K562 (cell line): ENCODE data around the gene LSP1. TPM values are rescaled to one million over a fixed set of nuclear protein-coding genes. Genes with fewer than 3 reads are reported as not detected.
A peak's percentile ranks its signal among the peaks of the same experiment; 100 is the strongest.
"Not testable (repeated sequence)": the region's sequence is repeated elsewhere in the genome, so short reads cannot be mapped to it uniquely, and the experiment has no call there.

ENCODE experiments used
- ATAC-seq: fragments of 200-7000 bp; cut with Tn5 transposase; 3 replicates; pipeline ENCODE4 v1.9.1; 2020; ENCODE audit warnings: moderate library complexity
- BruUV-seq: library from RNA; stranded (reverse); fragments of 400-500 nt; replicated peaks from 2 replicates; lab custom pipeline; 2021; lab: Mats Ljungman, UMichigan
- CTCF ChIA-PET: fragments of 300-600 bp; formaldehyde crosslinking; extraction: SDS; loops from one replicate; lab custom pipeline; 2021; ENCODE audit warnings: low intra/inter-chr PET ratio; lab: Yijun Ruan, JAX
- POLR2A ChIA-PET: fragments of 300-600, 350-650 bp; sonication (Branson Sonifier 250); formaldehyde crosslinking; extraction: SDS; loops from one replicate; lab custom pipeline; 2021; ENCODE audit warnings: antibody characterized with exemption, inconsistent platforms; lab: Yijun Ruan, JAX
- DNase-seq, 4 experiments: peaks; one replicate each; pipeline versions ENCODE4 v3.0.0 to v3.0.0-alpha.2; 2011 to 2018; ENCODE audit warnings: low spot score in 3 of 4, mixed read lengths in 3 of 4; ENCODE audit errors: extremely low read depth in 1 of 4
- FAIRE-seq: peaks from 2 replicates; lab custom pipeline; 2011; peaks lifted over from hg19 to GRCh38; lab: Jason Lieb, UNC
- H2AFZ ChIP-seq: 2 replicates; pipeline ENCODE4 v1.6.0; 2011; ENCODE audit warnings: low read depth, low read length, control low read depth, inconsistent platforms
- H3K27ac ChIP-seq: fragments of 200-600 bp; 3 replicates; pipeline ENCODE4 v1.8.0; 2011; ENCODE audit warnings: low read depth, mild to moderate bottlenecking, control low read depth, inconsistent platforms, low read length, moderate library complexity, mixed read lengths; ENCODE audit errors: extremely low read depth
- H3K27me3 ChIP-seq, 2 experiments: fragments of 300-600 bp in 1 of 2; 2 replicates in 1 of 2; 3 replicates in 1 of 2; pipeline versions ENCODE4 v1.6.0 to v1.8.0; 2011; ENCODE audit warnings: inconsistent platforms in 2 of 2, low read length in 2 of 2, mild to moderate bottlenecking in 1 of 2, mixed read lengths in 1 of 2, moderate library complexity in 1 of 2; ENCODE audit not compliant: control insufficient read depth in 2 of 2, insufficient read depth in 2 of 2
- H3K36me3 ChIP-seq: fragments of 300-600 bp; 3 replicates; pipeline ENCODE4 v1.8.0; 2011; ENCODE audit warnings: mild to moderate bottlenecking, low read length, inconsistent platforms; ENCODE audit not compliant: control insufficient read depth, insufficient read depth
- H3K4me1 ChIP-seq, 2 experiments: fragments of 200-600 bp in 1 of 2; replicated peaks in 1 of 2; 2 replicates in 1 of 2; 3 replicates in 1 of 2; pipeline versions ENCODE4 v1.5.1 to v1.8.0; 2011; ENCODE audit warnings: inconsistent platforms in 2 of 2, low read length in 2 of 2, mild to moderate bottlenecking in 1 of 2, mixed read lengths in 1 of 2, moderate library complexity in 1 of 2; ENCODE audit not compliant: control insufficient read depth in 2 of 2, insufficient read depth in 2 of 2
- H3K4me2 ChIP-seq: 2 replicates; pipeline ENCODE4 v1.6.1; 2011; ENCODE audit warnings: low read length, control low read depth, inconsistent platforms, mixed read lengths; ENCODE audit not compliant: insufficient read depth
- H3K4me3 ChIP-seq: fragments of 200-600 bp; sonication (generic), shearing (Covaris generic); 2 replicates; pipeline ENCODE4 v1.5.1; 2016; ENCODE audit warnings: control low read depth, inconsistent platforms
- H3K79me2 ChIP-seq: fragments of 200-600 bp; 3 replicates; pipeline ENCODE4 v1.8.0; 2011; ENCODE audit warnings: low read length, inconsistent platforms; ENCODE audit not compliant: control insufficient read depth, insufficient read depth
- H3K9ac ChIP-seq, 2 experiments: 2 replicates each; pipeline versions ENCODE4 v1.6.0 to v1.6.1; 2011; ENCODE audit warnings: low read depth in 2 of 2, low read length in 2 of 2, control low read depth in 1 of 2, inconsistent platforms in 1 of 2, mild to moderate bottlenecking in 1 of 2, mixed read lengths in 1 of 2; ENCODE audit not compliant: insufficient read depth in 1 of 2
- H3K9me1 ChIP-seq: one replicate; pipeline ENCODE4 v1.6.0; 2011; ENCODE audit warnings: inconsistent platforms, mild to moderate bottlenecking, low read length, moderate library complexity; ENCODE audit not compliant: control insufficient read depth, insufficient read depth
- H3K9me3 ChIP-seq: replicated peaks from 2 replicates; pipeline ENCODE4 v1.5.1; 2011; ENCODE audit warnings: low read depth, low read length, inconsistent platforms; ENCODE audit not compliant: control insufficient read depth, insufficient read depth
- H4K20me1 ChIP-seq: replicated peaks from 2 replicates; pipeline ENCODE4 v1.6.1; 2011; ENCODE audit warnings: low read length, inconsistent platforms, mixed read lengths; ENCODE audit not compliant: control insufficient read depth, insufficient read depth
- PRDM10 ChIP-seq: fragments of 450-650 bp; IDR thresholded peaks from 2 replicates; pipeline ENCODE4 v1.6.1; 2018; ENCODE audit not compliant: partially characterized antibody
- WGBS: fragments of 100-300 bp; shearing (Covaris generic); methylation state at CpG from one replicate; pipeline ENCODE4 v1.1.6; 2016; ENCODE audit warnings: low coverage, mixed read lengths; ENCODE audit not compliant: insufficient coverage; ENCODE audit errors: missing lambda C conversion rate; 5-methylcytosine and 5-hydroxymethylcytosine counted together
- in situ Hi-C: fragments of 300-500 bp; cut with MboI; formaldehyde crosslinking; loops from 4 replicates; pipeline ENCODE4 v1.15.0; 2018; ENCODE audit warnings: inconsistent platforms, mixed read lengths
- intact Hi-C: fragments of 100-400 bp; cut with micrococcal nuclease; formaldehyde crosslinking; loops from 2 replicates; pipeline ENCODE4 v1.14.2; 2022
- polyA plus RNA-seq, 8 experiments: library from polyadenylated mRNA; depleted of rRNA in 4 of 8; stranded (reverse) in 5 of 8; unstranded in 3 of 8; fragments of >200 nt; fragmentation: Nextera tagmentation in 2 of 8; fragmentation: Illumina TruSeq in 1 of 8; extraction: Ambion mirVana in 2 of 8; extraction: Trizol in 1 of 8; gene quantifications; 2 replicates each; pipeline versions ENCODE4 v1.2.1 to v1.2.3, GENCODE V29; 2011 to 2014; ENCODE audit warnings: inconsistent platforms in 1 of 8, missing spikeins in 1 of 8
- total RNA-seq, 7 experiments: library from RNA; depleted of rRNA in 6 of 7; stranded (reverse); fragments of >200 nt in 6 of 7; fragmentation: Illumina TruSeq in 2 of 7; extraction: Trizol in 2 of 7; gene quantifications; 2 replicates each; pipeline versions ENCODE4 v1.2.1 to v1.2.3, GENCODE V29; 2011 to 2021; ENCODE audit warnings: low replicate concordance in 1 of 7

Gene LSP1
- total and polyA plus RNA-seq, 9 of the 15 experiments (the other 6 are each of a cell fraction or from before 2014, with no cell fraction given) = 0.08 to 2.9 (median 0.65) TPM; not detected in 2

GRCh38 chr11:1886551-1886950 lies 33.7 kb downstream of the LSP1 start:
- H3K27ac ChIP-seq, H3K9me3 ChIP-seq, H3K79me2 ChIP-seq, H3K36me3 ChIP-seq, in situ Hi-C loops, ATAC-seq, H3K4me3 ChIP-seq, H3K9me1 ChIP-seq, CTCF ChIA-PET, H2AFZ ChIP-seq, H4K20me1 ChIP-seq, POLR2A ChIA-PET, H3K4me2 ChIP-seq, BruUV-seq, H3K9ac ChIP-seq, DNase-seq, intact Hi-C loops, FAIRE-seq: not testable (repeated sequence)
- TF ChIP-seq PRDM10 = peak; percentile 82
- Histone ChIP-seq H3K27me3 (peaks cover 11 to 52% of the 10 kb centered on the region in 2 experiments; a peak in 4 of 5 replicates), H3K4me1 (peaks cover 0 to 24% of the 10 kb centered on the region in 2 experiments; a peak in 1 of 5 replicates)
- 3% methylated on average over 13 of the region's 13 CpGs for WGBS
